ENCODE results near the gene C9orf153.
"Not testable (repeated sequence)": the region's sequence is repeated elsewhere in the genome, so short reads cannot be mapped to it uniquely, and the experiment has no call there.

The C9orf153 gene

DNA sequence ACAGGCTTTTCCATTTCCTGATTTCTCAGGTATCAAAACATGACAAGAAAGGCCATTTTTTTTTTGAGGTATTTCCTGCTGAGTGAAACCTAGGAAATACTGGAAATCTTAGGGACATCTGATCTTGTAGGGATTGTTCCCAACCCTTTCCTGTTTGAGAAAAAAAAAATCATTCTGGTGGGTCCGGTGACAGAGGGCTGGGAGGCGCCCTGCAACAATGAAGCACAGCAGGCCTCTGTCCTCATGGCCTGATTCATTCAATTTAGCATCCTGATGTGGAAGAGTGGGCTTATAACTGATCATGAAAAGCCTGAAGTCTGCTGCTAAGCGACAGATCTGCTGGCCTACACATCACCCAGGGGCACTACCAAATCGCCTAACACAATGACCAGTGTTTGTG, 3.0 kb upstream of the C9orf153 start:
- no peak for DNase-seq

DNA sequence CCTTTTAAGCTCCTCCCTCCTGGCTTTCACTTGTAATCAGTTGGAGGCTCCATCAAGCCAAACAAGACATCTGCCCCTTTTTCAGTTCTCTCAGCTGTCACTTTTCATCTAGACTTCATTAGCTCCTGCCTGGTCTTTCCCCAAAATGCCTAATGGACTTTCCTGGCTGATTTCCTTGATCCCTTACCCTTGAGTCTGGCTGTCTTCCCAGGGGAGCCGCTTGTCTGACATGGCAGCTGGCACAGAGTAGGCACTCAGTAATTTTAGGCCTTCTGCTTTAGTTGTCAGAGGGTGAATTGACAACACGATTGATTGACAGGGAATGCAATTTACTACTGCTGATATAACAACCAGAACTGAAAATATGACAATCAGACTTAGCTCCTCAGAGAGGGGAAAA, 2.1 kb downstream of the C9orf153 start:
- DNase-seq, result no peak

DNA sequence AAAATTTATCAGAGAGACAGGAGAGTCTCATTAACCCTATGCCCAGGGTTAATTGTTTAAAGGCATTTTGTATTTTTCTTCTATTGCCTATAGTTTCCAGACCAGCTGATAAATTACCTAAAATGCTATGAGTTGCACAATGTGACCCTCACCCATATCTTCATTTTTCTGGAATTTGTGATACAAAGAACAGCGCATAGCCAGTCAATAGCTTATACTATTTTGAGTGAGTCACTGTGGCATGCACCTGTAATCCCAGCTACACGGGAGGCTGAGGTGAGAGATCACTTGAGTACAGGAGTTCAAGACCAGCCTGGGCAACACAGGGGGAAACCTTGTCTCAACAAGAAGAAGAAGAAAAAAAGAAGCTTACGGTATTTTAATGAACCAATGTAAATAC, 2.8 kb downstream of the C9orf153 start:
- DNase-seq, result no peak

DNA sequence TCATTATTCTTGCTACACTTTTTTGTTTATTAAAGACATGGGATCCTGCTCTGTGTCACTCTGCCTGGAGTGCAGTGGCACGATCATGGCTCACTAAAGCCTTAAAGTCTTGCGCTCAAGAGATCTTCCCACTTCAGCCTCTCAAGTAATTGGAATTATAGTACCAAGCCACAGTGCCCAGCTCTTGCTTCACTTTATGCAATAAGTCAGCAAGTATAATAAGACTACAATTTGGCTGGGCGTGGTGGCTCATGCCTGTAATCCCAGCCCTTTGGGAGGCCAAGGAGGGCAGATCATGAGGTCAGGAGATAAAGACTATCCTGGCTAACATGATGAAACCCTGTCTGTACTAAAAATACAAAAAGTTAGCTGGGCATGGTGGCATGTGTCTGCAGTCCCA, 5.9 kb downstream of the C9orf153 start:
- DNase-seq, result no peak

DNA sequence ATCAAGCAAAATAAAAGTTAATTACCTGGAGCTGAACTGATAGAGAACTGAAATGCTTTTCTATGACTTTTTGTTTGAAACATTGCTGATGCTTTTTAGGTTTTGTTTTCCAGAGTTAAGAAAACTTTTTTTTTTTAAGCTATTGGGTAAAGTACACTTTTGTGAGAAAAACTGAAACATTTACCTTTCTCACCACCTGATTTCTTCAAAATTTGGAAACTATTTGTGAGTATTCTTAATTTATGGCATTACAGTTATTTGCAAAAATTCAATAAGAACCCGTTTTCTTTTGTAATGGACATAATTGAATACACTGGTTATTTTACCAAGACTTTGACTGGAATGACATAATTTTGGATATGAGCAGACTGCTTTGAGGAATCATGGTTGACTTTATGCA, 6.6 kb downstream of the C9orf153 start:
- DNase-seq, result peak; percentile 27

DNA sequence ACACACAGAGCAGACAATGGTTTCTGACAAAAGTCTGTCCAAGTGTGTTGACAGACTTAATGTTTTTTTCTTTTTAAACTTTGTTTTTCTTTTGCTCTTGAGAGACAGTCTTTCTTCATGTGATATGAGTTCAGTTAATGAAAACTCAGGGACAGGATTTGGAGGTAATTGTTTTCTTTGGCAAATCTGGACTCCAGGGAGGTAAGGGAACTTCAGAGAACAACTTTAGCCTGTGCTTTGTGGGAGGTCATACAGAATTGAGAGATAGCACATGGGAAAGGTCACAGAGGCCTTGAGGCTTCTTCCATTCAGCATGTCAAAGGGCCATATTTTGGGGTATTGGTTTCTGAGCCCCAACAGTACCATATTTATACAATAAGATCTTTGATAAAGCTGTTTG, 9.3 kb downstream of the C9orf153 start:
- no peak for DNase-seq

DNA sequence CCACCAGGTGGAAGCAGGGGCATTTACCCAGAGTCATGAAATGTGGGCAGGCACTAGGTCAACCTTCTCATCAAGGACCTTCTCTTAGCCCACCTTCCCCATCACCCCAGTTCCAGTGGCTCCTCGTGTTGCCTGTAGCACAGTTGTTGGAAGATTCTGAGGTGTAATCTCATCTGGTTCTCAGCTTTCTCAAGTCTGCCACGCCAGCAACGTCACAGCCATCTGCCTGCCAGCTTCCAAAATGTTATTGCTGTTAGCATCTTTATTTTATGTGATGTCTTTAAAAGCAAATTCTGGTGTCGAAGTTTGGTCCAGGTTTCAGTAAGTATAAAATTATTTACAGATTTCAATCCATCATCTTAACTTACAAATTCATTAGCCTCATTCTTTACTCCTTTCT, 10.7 kb downstream of the C9orf153 start:
- no peak for DNase-seq

DNA sequence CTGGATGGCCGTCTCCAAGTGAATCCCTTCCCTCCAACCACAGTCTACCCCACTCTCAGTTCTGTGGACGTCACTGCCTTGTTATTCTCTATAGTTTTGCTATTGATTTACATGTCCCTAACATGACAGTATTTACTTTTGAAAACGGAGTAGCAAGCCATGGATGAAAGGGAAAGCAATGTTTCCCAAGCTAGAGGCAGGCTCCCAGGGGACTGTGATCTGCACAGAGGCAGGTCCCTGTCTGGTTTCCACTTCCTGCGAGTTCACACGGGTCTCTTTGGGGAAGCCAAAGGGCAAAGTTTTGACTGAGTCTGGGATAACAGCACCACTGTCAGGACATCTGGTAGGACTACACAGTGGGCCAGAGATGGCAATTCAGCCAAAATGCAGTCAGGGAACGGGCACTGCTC, 12.7 kb downstream of the C9orf153 start:
- DNase-seq, result no peak

DNA sequence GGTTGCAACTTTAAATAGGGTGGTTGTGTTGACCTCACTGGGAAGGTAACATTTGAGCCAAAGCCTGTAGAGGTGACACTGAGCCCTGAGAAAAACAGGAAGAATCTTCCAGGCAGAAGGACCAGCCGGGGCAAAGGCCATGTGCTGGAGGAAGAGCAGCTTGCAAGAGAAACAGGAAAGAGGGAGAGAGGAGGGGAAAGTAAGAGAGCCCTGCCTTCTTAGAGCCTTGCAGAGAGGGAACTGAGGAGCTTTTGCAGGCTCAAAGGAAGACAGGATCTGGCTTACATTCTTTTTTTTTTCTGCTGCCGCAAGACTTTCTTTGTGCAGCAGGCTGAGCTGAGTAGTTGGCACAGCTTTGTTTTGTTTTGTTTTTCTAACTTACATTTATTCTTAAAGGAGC, 17.4 kb downstream of the C9orf153 start:
- no peak for DNase-seq

DNA sequence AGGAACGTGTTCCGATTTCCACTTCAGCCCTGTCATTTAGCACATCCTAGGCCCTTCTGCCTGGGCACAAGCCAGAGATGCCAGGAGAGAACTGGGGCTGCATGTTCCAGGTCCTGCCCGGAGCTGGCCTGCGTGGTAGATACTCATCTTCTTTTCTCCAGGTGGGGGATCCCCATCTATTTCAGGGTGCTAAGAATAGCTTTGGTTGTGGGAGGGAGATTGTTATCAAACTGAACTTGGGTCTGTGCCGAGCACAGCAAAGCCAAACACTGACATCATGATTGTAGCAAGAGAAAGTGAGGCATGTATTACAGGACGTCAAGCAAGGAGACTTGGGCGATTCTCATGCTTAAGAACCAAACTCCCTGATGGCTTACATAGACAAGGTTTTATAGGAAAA, 18.2 kb downstream of the C9orf153 start:
- no peak for DNase-seq

DNA sequence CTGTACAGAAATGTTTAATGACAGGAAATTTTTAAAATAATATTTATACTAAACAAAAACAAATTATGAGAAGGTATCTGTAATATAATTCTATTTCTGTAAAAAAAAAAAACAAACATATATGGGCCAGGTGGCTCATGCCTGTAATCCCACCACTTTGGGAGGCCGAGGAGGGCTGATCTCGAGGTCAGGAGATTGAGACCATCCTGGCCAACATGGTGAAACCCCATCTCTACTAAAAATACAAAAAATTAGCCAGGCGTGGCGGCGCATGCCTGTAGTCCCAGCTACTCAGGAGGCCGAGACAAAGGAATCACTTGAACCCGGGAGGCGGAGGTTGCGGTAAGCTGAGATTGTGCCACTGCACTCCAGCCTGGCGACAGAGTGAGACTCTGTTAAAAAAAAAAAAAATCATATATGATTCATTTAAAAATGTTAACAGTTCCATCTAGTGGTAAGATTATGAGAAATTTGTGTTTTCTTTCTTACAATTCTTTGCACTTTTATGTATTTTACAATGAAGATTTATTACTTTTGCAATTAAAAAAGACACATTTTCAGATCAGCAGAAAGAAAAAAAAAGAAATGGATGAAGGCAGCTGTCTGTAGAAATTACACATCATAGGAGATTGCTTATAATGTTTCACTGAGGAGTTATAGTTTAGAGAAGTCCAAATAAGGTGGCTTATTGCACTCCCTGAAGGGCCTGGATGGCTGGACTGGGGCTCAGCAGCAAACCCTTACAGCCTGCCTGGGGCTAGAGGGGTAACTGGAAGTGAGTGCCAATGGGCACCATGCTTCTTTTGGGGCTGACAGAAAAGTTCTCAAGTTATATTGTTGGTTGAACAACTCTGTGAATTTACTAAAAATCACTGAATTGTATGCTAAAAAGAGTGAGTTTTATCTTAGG, 20.3 kb downstream of the C9orf153 start:
- DNase-seq, result peak; percentile 54

DNA sequence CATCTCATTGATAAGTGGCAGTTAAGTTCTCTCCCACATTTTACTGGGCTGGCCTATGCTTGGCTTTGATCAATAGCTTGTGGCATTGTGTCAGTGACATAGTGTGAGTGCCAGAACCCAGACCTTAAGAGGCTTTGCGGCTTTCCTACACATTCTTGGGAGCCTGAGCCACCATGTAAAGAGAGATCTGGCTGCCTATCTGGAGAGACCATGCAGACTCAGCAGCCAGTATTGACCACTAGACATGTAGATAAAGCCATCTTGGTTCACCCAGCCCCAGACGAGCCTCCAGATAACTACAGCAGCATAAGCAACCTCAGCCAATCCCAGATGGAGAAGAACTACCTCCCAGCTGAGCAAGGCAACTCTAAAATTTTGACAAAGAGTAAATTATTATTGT, 28.6 kb downstream of the C9orf153 start:
- peak; percentile 91 for DNase-seq

DNA sequence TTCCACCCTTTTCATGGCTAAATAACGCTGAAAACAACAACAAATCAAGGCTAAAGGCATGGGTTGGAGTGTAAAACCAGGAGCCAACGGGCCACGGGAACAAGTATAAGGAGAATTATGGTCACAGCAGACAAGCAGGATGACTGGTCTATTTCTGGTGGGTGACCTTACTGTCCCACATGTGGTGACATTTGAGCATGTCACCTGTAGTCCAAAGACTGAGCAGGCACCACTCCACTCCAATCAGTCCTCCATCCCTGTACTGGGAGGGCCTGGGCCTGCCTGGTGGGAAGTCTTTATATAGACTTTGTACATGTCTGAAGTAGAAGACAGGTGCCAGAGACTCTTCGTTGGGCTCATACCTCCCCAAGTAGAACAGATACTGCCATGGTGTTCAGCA, 36.8 kb downstream of the C9orf153 start:
- DNase-seq, result no peak

DNA sequence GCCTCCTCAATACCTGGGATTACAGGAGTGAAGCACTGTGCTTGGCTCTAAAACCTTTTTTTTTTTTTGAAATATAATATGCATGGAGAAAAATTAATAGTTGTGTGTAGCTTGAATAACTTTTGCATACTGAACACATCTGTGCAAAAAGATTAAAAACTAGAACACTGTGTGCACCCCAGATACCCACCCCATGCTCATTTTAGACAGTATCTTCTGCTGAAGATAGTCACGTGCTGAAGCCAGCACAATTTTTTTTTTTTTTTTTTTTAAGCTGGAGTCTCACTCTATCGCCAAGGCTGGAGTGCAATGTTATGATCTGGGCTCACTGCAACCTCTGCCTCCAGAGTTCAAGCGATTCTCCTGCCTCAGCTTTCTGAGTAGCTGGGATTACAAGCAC, 39.9 kb downstream of the C9orf153 start:
- no peak for DNase-seq

DNA sequence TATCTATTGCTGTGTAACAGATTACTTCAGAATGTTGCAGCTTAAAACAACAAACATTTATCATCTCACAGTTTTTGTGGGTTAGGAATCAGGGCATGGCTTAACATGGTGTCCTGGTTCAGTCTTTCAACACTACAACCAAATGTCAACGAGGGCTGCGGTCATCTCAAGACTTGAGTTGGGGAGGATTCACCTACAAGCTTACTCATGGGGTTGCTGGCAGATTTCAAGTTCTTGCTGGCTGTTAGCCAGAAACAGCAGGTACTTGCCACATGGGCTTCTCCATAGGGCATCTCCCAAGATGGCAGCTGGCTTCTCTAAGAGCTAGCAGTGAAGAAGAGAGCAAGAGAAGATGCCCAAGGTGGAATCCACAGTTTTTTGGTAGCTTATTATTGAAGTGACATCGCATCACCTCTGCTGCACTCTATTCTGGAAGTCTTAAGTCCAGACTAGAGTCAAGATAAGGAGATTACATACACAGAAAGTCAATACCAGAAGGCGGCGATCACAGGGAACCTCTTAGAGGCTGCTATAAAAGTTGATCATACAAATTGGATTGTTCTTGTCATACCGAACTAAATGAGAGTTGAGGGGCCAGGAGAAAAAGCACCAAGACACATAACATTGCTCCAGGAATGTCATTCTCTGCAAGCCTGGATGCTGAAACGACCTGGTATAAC, 42.2 kb downstream of the C9orf153 start:
- DNase-seq, result no peak

DNA sequence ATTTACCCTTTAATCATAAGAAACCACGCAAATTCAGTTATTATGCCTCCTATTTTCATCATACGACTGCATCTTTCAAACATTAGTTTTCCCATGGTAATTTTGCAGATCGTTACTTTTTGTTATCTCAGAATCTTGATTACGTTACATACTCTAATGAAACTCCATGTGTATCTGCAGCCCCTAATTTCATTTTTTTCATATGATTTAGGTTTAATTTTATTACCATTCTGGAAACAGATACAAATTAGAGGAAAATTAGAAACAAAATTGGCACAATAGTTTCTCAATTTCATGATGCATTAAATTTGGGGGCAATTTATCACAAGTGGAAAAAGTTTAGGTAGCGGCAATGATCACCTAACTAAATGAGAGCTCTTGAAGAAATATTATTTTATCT, 52.3 kb downstream of the C9orf153 start:
- DNase-seq, result no peak

DNA sequence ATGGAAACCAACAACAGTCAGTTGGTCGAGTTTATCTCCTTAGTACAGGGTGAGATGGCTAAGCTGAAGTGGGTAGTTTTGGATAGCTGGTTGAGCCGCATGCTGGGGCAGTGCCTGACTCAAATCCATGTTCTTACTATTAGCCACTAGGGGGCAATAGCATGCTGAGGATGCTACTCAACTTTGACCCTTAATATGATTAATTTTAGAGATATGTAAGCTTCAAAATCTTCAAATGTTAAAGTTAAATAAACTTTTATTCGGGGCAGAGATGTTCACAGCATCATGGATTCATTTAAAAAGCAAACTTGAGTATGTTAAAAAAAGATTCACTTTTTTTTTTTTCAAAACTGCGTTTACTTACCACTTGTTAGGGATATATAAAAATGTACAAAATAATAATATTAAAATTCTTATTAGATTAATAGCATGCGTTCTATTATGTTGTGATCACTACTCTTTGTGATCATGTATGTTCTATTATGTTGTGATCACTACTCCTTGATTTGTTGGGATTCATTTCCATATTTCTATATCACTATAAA, 57.0 kb downstream of the C9orf153 start:
- DNase-seq, result peak; percentile 67

DNA sequence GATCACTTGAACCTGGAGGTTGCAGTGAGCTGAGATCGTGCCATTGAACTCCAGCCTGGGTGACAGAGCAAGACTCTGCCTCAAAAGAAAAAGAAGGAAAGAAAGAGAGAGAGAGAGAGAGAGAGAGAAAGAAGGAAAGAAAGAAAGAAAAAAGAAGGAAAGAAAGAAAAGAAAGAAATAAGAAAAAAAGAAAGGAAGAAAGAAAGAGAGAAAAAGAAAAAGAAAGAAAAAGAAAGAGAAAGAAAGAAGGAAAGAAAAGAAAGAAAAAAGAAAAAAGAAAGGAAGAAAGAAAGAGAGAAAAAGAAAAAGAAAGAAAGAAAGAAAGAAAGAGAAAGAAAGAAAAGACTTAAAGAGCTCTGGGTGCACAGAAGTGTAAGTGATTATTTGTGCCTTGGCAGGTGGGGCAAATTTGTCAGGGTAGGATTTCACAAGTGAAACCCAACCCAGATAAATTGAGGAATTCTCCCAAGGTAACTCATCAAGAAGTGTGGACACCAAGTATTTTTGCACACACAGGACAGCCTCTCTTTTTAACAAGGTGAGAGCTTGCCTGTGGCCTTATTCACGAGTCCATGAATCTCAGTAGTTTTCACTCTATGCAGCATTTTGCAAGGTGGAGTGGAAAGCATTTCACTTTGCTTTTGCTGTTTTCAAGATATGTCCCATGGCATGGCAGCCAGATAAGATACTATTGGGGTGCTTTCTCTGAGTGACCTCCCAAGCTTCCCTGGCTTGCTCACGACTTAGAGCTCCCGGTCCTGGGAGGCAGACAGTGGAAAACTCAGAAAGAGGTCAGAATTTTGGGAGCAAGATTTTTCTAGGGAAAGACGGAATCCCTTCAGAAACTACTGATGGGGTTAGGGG, 57.8 kb downstream of the C9orf153 start:
- DNase-seq, result no peak

DNA sequence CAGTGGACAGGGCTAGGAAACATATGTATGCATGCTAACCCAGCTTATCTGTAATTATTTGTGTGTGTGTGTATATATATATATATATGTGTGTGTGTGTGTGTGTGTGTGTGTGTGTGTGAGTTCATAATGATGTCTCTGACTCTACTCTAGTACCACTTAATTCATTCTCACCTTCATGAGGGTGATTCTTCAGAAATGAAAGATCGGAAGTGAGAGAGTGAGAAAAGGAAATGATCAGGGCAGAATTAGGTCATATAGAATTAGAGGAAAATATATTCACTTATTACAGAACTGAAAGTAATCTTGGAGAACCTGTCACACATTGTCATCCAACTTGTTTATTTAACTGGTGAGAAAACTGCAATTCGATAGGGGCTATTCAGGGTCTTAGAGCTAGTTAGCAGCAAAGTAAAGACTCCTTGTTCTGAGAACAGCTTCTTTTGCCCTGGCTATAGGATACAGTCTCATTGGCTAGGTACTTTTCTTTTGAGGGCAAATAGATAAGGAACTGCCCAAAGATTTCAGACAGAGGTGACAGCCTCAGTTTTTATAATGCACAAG, 58.8 kb downstream of the C9orf153 start:
- no peak for DNase-seq

DNA sequence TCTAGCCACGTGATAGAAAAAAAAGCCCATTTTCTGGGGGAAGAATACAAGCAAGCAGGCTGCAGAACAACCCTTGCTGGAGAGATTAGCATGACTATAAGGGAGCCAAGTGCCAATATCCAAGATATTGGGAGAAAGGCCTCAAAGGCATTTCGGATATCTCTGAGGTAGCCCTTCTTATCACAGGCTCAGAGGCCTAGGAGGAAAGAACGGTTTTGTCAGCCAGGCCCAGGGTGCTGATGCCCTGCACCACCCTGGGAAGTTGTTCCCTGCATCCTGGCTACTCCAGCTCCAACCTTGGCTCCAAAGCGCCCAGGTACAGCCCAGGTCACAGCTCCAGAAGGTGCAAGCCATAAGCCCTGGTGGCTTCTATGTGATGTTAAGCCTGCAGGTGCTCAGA, 66.4 kb downstream of the C9orf153 start:
- no peak for DNase-seq

DNA sequence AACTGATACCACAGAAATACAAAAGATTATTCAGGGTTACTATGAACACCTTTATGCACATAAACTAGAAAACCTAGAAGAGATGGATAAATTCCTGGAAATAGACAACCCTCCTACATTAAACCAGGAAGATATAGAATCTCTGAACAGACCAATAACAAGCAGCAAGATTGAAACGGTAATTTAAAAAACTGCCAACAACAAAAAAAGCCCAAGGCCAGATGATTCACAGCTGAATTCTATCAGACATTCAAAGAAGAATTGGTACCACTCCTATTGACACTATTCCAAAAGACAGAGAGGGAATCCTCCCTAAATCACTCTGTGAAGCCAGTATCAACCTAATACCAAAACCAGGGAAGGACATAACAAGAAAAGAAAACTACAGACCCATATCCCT, 68.8 kb downstream of the C9orf153 start:
- DNase-seq, result not testable (repeated sequence)

DNA sequence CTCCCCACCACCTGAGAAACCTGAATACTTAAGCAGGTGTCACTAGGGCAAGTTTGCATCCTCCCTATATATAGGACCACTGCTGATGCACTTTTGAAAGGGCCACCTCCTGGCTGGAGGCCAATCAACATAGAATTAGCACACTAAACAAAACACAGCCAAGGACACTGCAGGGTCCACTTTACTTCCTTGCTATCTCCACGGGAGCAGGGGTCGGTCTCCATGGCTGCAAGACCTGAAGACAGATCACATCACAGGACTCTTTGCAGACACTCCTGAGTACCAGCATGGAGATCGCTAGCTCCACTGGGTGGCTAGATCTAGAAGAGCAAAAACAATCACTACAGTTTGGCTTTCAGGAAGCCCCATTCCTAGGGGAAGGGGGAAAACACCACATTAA, 72.3 kb downstream of the C9orf153 start:
- DNase-seq, result no peak

DNA sequence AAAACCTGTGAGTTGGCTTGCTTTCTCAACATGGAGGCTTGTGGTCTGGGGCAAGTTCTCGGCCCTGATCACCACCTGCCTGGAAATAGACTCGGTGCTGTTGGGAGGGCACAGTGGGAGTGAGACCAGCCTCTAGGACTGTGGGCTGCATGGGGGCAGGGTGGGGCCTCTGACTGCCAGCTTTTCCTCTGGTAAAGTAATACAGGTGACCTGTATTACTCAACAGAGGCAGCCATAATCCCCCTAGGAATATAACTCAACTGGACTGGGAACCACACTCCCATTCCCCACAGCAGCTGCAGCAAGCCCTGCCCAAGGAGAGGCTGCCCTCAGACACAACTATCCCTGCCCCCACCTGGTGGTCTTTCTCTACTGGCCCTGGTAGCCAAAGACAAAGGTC, 72.8 kb downstream of the C9orf153 start:
- no peak for DNase-seq
